ENCODE data around the gene CDK7. TPM values are rescaled to one million over a fixed set of nuclear protein-coding genes. Genes with fewer than 3 reads are reported as not detected.

CDK7 gene
- total RNA-seq, 2 donors from 2014 or later: 22.1 to 25.2 TPM

Other genes with a start within 250 kb of the CDK7 start
- gene SLC30A5, start 140.9 kb upstream of the CDK7 start, total RNA-seq: 10 to 100 TPM; 47.1 to 48.2 TPM
- gene CCNB1, start 67.7 kb upstream of the CDK7 start, total RNA-seq: 10 to 100 TPM; 13.2 to 28.3 TPM
- gene CENPH, start 45.3 kb upstream of the CDK7 start, total RNA-seq: 1 to 10 TPM; 3.0 to 5.0 TPM
- 10 to 100 TPM; 20.3 to 26.3 TPM for gene CCDC125, start 97.9 kb downstream of the CDK7 start, total RNA-seq
- gene AK6, start 134.6 kb downstream of the CDK7 start, total RNA-seq: 10 to 100 TPM; 26.3 to 33.2 TPM
- gene TAF9, start 134.6 kb downstream of the CDK7 start, total RNA-seq: 10 to 100 TPM; 38.4 to 53.9 TPM
- 10 to 100 TPM; 17.2 to 17.8 TPM for gene RAD17, start 134.9 kb downstream of the CDK7 start, total RNA-seq
- gene MARVELD2, start 180.2 kb downstream of the CDK7 start, total RNA-seq: 10 to 100 TPM; 56.0 to 56.6 TPM

Data from left colon (tissue), 2 donors.